A549 (cell line): Measurements from ENCODE around the gene TREH.

ENCODE experiments used
- CHD2 ChIP-seq: fragments of 150-350 bp; IDR thresholded peaks from 2 replicates; pipeline ENCODE4 v1.6.1; 2014; ENCODE audit warnings: low read length; ENCODE audit not compliant: partially characterized antibody
- EP300 ChIP-seq, 2 experiments: fragments of >200 bp; sonication (Bioruptor Twin); formaldehyde crosslinking; IDR thresholded peaks; 2 replicates in 1 of 2; 3 replicates in 1 of 2; pipeline ENCODE4 v1.6.1; 2016 to 2017
- HDAC2 ChIP-seq: fragments of 200-600 bp; sonication (generic); IDR thresholded peaks from 2 replicates; pipeline ENCODE4 v1.6.1; 2016
- KDM5A ChIP-seq: fragments of 200-600 bp; sonication (generic); IDR thresholded peaks from 2 replicates; pipeline ENCODE4 v1.6.1; 2016; ENCODE audit warnings: antibody characterized with exemption, mild to moderate bottlenecking
- POLR2A ChIP-seq: IDR thresholded peaks from 2 replicates; pipeline ENCODE4 v1.6.1; 2012; ENCODE audit warnings: mild to moderate bottlenecking, low read length
- RAD21 ChIP-seq, 2 experiments: fragments of >200 bp in 1 of 2; sonication (Bioruptor Twin) in 1 of 2; formaldehyde crosslinking in 1 of 2; IDR thresholded peaks in 1 of 2; conservative IDR thresholded peaks in 1 of 2; 2 replicates in 1 of 2; 3 replicates in 1 of 2; pipeline ENCODE4 v1.6.1; 2012 to 2018; ENCODE audit warnings: inconsistent platforms in 1 of 2
- RCOR1 ChIP-seq: fragments of 150-350 bp; IDR thresholded peaks from 2 replicates; pipeline ENCODE4 v1.6.1; 2014; ENCODE audit warnings: antibody characterized with exemption, low read length, low read depth
- REST ChIP-seq: fragments of 200-600 bp; sonication (generic); IDR thresholded peaks from 2 replicates; pipeline ENCODE4 v1.6.1; 2016; ENCODE audit warnings: antibody characterized with exemption, mild to moderate bottlenecking, moderate library complexity
- USF2 ChIP-seq: fragments of 450-650 bp; IDR thresholded peaks from 2 replicates; pipeline ENCODE4 v1.6.1; 2014; ENCODE audit warnings: antibody characterized with exemption
- ZNF302 ChIP-seq: fragments of 250-450 bp; sonication (Bioruptor Pico); IDR thresholded peaks from 2 replicates; pipeline ENCODE4 v1.9.0; 2021; ENCODE audit warnings: inconsistent platforms, mild to moderate bottlenecking, moderate library complexity
- TF ChIP-seq, protein P1 (sequence below): fragments of >200 bp; sonication (Bioruptor Twin); formaldehyde crosslinking; IDR thresholded peaks from 3 replicates; pipeline ENCODE4 v1.5.1; 2016
- TF ChIP-seq, protein P2 (sequence below): IDR thresholded peaks from 2 replicates; pipeline ENCODE4 v1.6.1; 2012; ENCODE audit warnings: low read depth, borderline replicate concordance

DNA sequence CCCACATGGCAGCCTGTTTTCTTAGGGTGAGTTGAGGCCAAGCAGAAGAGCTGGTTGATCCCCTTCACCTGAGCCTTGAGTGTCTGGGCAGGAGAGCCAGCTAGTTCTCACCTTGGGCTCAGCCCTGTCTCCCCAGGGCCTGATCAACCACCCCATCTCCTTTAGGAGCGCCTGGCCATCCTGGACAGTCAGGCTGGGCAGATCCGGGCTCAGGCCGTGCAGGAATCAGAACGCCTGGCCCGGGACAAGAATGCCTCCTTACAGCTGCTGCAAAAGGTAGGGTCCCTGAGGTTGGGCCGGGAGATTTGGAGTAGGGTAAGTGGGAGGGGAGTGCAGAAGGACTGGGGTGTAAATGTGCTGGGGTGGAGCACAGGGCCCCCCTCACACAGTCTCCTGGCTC is 40.7 kb downstream of the TREH start:
- TF ChIP-seq, protein P1, sequence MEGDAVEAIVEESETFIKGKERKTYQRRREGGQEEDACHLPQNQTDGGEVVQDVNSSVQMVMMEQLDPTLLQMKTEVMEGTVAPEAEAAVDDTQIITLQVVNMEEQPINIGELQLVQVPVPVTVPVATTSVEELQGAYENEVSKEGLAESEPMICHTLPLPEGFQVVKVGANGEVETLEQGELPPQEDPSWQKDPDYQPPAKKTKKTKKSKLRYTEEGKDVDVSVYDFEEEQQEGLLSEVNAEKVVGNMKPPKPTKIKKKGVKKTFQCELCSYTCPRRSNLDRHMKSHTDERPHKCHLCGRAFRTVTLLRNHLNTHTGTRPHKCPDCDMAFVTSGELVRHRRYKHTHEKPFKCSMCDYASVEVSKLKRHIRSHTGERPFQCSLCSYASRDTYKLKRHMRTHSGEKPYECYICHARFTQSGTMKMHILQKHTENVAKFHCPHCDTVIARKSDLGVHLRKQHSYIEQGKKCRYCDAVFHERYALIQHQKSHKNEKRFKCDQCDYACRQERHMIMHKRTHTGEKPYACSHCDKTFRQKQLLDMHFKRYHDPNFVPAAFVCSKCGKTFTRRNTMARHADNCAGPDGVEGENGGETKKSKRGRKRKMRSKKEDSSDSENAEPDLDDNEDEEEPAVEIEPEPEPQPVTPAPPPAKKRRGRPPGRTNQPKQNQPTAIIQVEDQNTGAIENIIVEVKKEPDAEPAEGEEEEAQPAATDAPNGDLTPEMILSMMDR: no peak
- TF ChIP-seq RAD21 (conservative IDR thresholded peaks at IDR 0.05 in 1 of 2, IDR thresholded peaks at IDR 0.05 in 1 of 2): no peak
- no peak for TF ChIP-seq USF2
- TF ChIP-seq CHD2: no peak
- no peak for TF ChIP-seq EP300 (IDR thresholded peaks at IDR 0.05)
- TF ChIP-seq HDAC2: no peak
- TF ChIP-seq, protein P2, sequence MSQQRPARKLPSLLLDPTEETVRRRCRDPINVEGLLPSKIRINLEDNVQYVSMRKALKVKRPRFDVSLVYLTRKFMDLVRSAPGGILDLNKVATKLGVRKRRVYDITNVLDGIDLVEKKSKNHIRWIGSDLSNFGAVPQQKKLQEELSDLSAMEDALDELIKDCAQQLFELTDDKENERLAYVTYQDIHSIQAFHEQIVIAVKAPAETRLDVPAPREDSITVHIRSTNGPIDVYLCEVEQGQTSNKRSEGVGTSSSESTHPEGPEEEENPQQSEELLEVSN: no peak
- no peak for TF ChIP-seq ZNF302 (CRISPR knock-in tag)
- no peak for TF ChIP-seq POLR2A
- no peak for TF ChIP-seq REST
- TF ChIP-seq KDM5A: no peak
- TF ChIP-seq RCOR1: no peak
